ENCODE measurements around the gene FAM117B.

DNA sequence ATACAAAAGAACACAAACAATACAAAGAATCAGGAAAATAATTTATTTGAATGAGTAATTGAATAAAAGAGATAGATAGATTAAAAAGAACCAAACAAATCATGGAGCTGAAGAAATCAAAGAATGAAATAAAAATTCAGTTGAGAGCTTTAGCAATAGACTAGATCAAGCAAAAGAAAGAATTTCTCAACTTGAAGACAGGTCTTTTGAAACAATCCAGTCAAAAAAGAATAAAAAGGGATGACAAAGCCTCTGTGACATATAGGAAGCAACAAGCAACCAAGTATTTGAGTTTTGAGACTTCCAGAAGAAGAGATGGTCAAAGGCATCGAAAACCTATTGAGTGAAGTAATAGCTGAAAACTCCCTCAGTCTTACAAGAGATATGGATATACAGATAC, 108.8 kb downstream of the FAM117B start:
- no peak for TF ChIP-seq EZH2 (IDR thresholded peaks at IDR 0.05)
- TF ChIP-seq CTCF (IDR thresholded peaks at IDR 0.05 in 2 of 3, conservative IDR thresholded peaks at IDR 0.05 in 1 of 3; ENCODE audit: borderline replicate concordance in 1 of 3, insufficient read depth in 1 of 3, low read depth in 2 of 3, low read length in 2 of 3), result no peak
- no peak for TF ChIP-seq SP1 (IDR thresholded peaks at IDR 0.05; ENCODE audit: low read depth)
- no peak for TF ChIP-seq POLR2AphosphoS5 (IDR thresholded peaks at IDR 0.05; ENCODE audit: low read depth, low read length)
- no peak for TF ChIP-seq JUND (IDR thresholded peaks at IDR 0.05)
- no peak for TF ChIP-seq POLR2A (IDR thresholded peaks at IDR 0.05; ENCODE audit: borderline replicate concordance, extremely low read depth, insufficient read depth, insufficient read length)
- no peak for TF ChIP-seq EGR1 (IDR thresholded peaks at IDR 0.05; ENCODE audit: low read depth)
